Stimulated activated naive CD4-positive, alpha-beta T cell (primary cell): ENCODE results near the gene TMEM245.

Experiments used
- DNase-seq, 6 experiments: peaks; one replicate each; lab custom pipeline; 2025; lab: John Stamatoyannopoulos, UW

Gene TMEM245

DNA sequence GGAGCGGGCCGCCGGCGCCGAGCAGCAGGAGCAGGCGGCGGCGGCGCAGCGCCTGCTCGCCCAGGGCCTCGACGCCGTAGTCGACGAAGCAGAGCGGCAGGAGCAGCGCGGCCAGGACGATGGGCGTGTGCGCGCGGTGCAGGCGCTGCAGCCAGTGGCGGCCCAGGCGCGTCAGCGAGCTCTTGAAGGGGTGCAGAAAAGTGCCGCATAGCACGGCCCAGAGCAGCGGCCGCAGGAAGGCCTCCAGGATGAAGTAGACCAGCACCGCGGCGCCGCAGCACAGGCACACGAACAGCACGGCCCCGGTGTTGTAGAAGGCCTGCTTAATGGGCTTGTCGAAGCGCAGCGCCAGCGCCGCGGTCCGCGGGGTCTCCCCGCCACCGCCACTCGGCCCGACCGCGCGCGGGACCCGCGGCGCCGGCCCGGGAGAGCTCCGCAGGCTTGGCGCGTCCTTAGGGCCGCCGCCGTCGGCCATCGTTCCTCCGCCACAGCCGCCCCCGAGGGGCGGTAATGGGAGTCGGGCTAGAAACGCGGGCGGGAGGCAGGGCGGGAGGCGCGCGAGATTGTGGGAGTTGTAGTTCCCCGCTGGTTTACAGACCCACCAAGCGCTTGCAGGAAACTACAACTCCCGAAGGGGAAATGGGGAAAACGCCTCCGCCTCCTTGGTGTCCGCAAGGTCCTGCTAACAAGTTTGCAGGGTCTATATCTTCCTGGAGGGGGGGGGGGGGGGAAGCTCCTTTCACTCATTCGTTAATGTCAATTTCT is at the start of gene TMEM245:
TMEM245 (minus strand) TSS at position 509 of the 765 bp plus-strand sequence; CDS start at position 475, 34 bp downstream.
- peak; percentile 87 to 96 (median 94) for DNase-seq

DNA sequence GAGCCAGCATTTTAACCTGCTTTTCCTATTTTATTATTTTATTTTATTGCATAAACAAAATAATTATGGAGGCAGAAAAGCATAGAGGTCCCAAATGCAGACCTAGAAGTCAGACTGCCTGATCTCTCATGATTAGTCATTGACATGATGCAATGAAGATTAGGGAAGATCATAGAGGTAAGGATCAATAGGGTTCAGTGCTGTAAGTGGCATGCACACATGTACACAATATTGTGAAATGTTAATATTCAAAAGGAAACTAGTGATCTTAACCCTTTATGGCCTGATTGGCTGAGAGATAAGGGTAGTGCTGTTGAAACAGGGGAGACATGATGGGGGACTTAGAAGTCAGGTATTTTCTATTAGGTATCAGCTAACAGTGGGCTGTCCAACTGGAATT is 48.4 kb upstream of the TMEM245 start:
- no peak for DNase-seq

- no peak for DNase-seq
Observed at GRCh38 chr9:109167716-109168115, 48.0 kb upstream of the TMEM245 start.

DNA sequence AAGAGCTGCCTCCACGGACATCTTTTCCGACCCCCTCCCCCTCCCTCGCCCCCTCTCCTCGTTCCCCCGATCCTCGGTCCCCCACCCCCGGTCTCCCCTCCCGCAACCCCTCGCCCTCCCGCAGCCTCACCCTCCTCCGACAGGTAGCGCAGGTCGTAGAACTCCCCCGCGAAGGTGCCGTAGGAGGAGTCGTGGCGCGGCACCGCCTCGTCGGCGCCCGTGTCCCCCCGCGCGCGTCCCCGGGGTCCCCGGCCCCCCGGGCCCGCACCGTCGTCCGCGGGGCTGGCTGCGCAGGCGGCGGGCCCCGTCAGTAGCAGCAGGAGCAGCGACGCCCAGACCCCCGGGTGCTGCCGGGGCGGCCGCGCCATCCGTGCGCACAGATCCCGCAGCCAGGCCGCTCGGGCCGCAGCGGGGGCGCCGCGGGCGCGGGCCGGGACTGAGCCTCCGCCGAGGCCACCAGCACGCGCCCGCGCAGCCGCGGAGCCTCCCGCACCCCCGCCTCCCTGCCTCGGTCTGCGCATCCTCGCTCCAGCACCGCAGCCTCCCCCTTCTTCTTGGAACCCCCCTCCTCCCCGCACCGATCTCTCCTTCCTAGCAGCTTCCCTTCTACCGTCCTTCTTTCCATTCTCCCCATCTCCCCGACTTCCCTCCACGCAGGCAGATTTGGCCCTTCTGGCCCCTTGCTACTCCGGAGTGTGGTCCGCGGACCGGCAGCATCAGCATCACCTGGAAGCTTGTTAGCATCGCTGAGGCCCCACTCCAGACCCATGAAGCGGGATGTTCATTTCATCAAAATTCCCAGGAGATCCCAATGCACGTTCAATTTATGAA is 47.2 kb upstream of the TMEM245 start, which contains the start of gene FRRS1L:
FRRS1L (minus strand) TSS at position 479 of the 831 bp plus-strand sequence; CDS start at position 368, 111 bp downstream.
- DNase-seq, result no peak

DNA sequence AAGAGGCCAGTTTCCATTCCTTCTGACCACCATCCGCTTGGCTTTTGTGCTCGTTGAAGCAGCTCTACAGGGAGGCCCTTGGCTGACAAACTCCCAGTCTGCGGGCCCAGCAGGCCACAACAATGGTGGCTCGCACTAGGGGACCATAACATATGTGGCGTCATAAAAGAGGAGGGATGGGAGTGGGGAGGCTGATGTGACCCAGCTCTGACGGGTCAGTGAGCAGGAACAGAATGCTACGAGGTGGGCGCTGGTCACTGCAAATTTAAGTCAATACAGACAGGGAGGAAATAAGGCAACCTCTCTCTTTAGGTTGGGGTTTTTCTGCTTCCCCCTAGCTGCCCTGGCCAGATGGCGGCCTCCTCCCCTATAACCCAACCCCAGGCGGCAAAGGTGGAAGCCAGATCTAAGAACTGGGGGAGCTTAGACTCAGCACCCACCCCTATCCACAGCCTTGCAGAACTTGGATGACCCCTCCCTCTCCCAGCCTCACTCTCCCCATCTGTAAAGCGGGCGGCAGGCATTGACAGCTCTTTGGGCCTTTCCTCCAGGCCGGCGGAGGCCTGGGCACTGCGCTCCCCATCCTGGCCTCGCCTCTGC is 46.5 kb upstream of the TMEM245 start:
- DNase-seq, result no peak

- DNase-seq, result no peak
Observed at GRCh38 chr9:109164042-109164441, 44.3 kb upstream of the TMEM245 start.

GRCh38 chr9:109163194-109163593 is 43.4 kb upstream of the TMEM245 start:
- no peak for DNase-seq

DNA sequence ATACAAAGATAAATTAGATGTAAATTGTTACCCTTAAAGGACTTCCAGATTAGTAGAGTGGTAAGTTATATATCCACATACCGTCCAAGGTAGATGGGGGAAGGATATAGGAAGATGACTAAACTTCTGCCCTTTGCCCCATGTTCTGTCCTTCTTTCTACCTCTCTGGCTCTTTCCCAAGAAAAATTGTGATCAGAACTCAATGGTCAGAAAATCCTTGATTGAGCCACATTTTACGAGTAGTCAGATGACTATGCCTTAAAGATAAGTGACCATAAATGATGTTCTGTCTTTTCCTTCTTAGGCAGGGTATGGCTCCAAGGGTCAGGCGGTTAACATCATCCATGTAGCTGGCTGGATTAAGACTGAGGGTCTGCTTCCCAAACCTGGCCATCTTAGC is 42.9 kb upstream of the TMEM245 start:
- no peak for DNase-seq

DNA sequence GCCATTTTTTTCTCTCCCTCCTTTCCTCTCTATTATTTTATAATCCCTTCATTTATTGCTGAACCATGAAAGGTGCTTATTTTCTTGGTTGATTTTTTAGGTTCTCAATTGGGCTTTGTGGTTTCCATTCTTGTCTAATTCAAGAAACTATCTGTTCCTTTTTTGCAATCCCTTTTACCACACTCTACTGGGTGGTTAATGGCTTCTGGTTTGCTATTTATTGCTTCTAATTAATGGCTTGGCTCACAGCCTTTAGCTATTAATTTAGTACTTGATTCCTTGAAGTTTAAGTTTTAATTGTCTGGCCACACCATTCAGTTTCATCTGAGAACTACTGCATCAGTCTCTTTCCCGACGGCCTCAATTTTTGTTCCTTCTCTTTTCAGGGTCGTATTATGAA is 41.7 kb upstream of the TMEM245 start:
- DNase-seq, result no peak

DNA sequence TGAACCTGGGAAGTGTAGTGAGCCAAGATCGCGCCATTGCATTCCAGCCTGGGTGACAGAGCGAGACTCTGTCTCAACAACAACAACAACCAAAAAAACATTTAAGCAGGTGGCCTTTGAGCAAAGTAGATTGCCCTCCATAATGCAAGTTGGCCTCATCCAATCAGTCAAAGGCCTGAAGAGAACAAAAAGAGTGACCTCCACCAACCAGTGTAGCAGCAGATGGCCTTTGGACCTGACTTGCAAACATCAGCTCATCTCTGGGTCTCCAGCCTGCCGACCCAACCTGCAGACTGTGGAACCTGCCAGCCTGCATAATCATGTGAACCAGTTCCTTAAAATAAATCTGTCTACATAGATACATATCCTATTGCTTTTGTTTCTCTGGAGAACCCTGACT is 39.8 kb upstream of the TMEM245 start:
- DNase-seq, result no peak

DNA sequence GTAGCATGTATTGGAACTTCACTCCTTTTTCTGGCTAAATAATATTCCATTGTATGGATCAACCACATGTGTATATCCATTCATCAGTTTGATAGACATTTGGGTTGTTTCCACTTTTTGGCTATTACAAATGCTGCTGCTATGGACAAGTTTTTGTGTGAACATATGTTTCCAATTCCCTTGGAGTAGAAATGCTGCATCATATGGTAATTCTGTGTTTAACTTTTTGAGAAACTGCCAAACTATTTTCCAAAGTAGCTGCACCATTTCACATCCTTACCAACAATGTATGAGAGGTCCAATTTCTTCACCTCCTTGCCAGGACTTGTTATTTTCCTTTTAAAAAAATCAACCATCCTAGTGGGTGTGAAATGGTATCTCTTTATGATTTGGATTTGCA is 38.9 kb upstream of the TMEM245 start:
- DNase-seq, result no peak

DNA sequence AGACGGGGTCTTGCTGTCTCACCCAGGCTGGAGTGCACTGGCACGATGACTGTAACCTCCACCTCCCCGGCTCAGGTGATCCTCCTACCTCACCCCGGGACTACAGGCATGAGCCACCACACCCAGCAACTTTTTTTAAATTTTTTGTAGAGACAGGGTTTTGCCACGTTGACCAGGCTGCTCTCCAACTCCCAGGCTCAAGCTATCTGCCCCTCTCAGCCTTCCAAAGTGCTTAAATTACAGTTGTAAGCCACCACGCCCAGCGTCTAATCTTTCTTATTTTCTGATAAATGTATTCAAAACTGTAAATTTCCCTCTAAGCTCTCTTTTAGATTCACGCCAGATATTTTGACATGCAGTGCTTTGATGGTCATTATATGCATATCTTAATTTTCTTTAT is 37.0 kb upstream of the TMEM245 start:
- no peak for DNase-seq

DNA sequence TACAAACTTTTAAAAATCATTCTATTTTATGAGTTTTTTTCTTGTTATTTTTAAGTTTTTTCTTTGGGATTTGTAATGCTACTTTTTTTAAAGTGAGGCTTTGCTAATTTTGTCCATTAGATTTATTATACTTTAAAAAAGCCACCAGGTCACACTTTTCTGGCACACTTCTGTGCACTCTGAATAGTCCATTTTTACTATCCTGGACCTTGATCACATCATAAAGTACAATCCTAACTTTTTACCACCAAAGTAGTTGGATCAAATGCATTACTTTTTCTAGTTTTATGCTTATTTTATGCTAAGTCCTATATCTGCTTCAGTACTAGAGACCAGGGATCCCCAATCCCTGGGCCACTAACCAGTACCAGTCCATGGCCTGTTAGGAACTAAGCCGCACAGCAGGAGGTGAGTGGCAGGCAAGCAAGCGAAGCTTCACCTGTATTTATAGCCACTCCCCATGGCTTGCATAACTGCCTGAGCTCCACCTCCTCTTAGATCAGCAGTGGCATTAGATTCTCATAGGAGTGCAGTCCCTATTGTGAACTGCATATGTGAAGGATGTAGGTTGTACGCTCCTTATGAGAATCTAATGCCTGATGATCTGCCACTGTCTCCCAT is 31.3 kb upstream of the TMEM245 start:
- DNase-seq, result no peak

- DNase-seq, result no peak
Observed at GRCh38 chr9:109149722-109150121, 30.0 kb upstream of the TMEM245 start.

- no peak for DNase-seq
Observed at GRCh38 chr9:109149089-109149488, 29.3 kb upstream of the TMEM245 start.

DNA sequence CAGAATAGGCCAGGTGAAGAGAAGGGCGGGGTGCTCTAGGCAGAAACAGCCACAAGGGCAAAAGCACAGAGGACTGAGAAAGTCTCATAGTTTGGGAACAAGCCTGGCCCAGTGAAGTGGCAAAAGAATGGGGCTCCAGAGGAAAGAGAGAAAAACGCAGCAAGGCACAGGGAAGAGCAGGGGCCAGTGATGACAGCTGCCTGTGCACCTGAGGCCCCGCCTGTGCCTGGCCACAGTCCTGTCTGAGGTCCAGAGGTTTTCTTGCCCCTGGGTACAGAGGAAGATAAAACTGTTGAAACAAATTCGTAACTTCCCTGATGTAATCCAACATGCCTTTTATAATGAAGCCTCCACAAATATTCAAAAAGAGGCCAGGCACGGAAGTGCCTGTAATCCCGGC is 25.3 kb upstream of the TMEM245 start:
- DNase-seq, result no peak

GRCh38 chr9:109143881-109144562 is 24.3 kb upstream of the TMEM245 start:
- no peak for DNase-seq

DNA sequence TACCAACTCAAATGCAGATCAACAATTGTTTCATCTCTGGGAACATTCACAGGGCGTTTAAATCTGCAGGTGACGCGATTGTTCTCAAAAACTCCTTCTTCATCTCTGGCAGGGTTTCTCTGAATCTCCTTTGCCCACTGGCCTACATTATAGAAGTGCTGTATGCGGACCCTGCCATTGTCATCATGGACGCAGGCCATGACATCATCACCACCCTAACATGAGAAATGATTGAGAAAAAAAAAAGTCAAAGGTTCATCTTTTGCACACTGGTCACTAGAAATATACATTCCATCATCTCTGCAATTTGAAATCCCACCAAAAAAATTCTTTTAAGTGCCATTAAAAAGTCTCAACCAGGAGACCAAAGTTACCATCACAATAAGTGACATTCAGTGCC is 21.6 kb upstream of the TMEM245 start:
- DNase-seq, result no peak

- no peak for DNase-seq
Observed at GRCh38 chr9:109139851-109140250, 20.1 kb upstream of the TMEM245 start.

DNA sequence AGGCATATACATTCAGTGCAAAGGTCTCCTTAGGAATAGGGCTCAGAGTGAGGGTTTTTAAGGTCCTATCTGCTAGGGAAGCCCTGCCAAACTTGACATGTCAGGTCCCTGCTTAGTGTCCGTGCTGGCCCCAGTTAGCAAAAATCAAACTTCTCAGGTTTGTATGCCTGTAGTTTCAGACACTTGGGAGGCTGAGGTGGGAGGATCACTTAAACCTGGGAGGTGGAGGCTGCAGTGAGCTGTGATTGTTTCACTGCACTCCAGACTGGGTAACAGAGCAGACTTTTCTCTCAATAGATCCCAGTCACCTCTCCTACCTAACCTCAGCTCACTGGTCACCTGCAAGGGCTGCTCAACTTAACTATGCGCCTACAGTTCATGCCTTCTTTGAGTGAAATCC is 18.7 kb upstream of the TMEM245 start:
- no peak for DNase-seq

DNA sequence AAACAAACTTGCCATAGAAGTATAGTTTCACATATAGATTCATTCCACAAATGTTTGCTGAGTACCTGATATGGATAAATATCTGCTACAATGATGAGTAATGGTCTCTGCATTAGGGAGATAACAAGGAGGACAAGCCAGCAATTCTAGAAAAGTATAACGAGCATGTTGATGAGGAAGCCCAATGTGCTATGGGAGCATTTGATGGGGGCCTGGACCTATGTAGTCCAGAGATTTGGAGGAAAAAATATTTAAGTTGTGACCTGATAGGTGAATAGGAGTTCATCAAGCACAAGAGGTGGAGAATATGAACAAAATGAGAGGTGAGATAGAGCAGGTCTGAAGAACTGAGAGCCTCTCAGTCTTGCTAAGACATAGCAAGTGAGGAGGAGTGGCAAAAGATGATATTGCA is 14.4 kb upstream of the TMEM245 start:
- no peak for DNase-seq

DNA sequence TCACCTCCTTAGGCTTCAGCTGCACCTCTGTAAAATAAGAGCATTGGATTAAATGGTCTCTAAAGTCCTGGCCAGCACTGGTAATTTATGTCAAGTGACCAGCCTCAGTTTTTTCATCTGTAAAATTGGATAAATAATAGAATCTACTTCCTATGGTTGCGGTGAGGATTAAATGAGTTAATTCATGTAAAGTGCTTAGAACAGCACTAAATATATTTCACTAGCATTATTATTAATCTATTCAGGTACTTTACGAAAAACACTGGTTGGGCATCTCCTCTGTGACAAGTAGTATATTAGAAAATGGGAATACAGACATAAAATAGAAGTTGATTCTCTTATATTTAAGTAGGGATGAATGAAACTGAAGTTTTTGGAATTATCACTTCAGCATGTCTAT is 13.8 kb upstream of the TMEM245 start:
- no peak for DNase-seq
